ENCODE data around the gene DNAJC10.
"Not testable (repeated sequence)": the region's sequence is repeated elsewhere in the genome, so short reads cannot be mapped to it uniquely, and the experiment has no call there.

The DNAJC10 gene

GRCh38 chr2:182715892-182716649 is at the start of gene DNAJC10:
Gene DNAJC10 (plus strand): TSS chr2:182716257. CDS start chr2:182718087, 1,830 bp downstream.
- Histone ChIP-seq H3K9ac (ENCODE audit: low read depth in 1 of 2, low read length in 2 of 2) (peak within 1 kb of the TSS; percentile 89 to 91), H3K27ac (ENCODE audit: low read depth, low read length) (peak within 1 kb of the TSS; percentile 84), H3K4me3 (ENCODE audit: low read depth in 1 of 2, low read length in 2 of 2) (peak within 1 kb of the TSS; percentile 89 to 100), H3K27me3 (ENCODE audit: control insufficient read depth in 1 of 2, insufficient read depth in 2 of 2, low read length in 2 of 2) (no peaks in the 10 kb centered on the region), H3K36me3 (ENCODE audit: control insufficient read depth in 1 of 2, insufficient read depth in 2 of 2, low read length in 2 of 2) (peaks cover 0 to 3% of the 10 kb centered on the region in 2 donors), H3K4me1 (ENCODE audit: control insufficient read depth in 1 of 2, insufficient read depth in 2 of 2, low read length in 2 of 2) (peaks cover 12 to 19% of the 10 kb centered on the region in 2 donors), H3K9me3 (ENCODE audit: control insufficient read depth in 1 of 2, low read length in 2 of 2) (no peaks in the 10 kb centered on the region)

- H3K4me1 ChIP-seq (ENCODE audit: control insufficient read depth in 1 of 2, insufficient read depth in 2 of 2, low read length in 2 of 2): no peaks in the 10 kb centered on the region
- H3K9ac ChIP-seq (ENCODE audit: low read depth in 1 of 2, low read length in 2 of 2): no peak overlapping the region
- H3K36me3 ChIP-seq (ENCODE audit: control insufficient read depth in 1 of 2, insufficient read depth in 2 of 2, low read length in 2 of 2): no peaks in the 10 kb centered on the region
- no peak overlapping the region for H3K27ac ChIP-seq (ENCODE audit: low read depth, low read length)
- H3K27me3 ChIP-seq (ENCODE audit: control insufficient read depth in 1 of 2, insufficient read depth in 2 of 2, low read length in 2 of 2): no peaks in the 10 kb centered on the region
- H3K9me3 ChIP-seq (ENCODE audit: control insufficient read depth in 1 of 2, low read length in 2 of 2): no peaks in the 10 kb centered on the region
- no peak overlapping the region for H3K4me3 ChIP-seq (ENCODE audit: low read depth in 1 of 2, low read length in 2 of 2)
Observed at GRCh38 chr2:182666674-182667314, 49.3 kb upstream of the DNAJC10 start.

GRCh38 chr2:182667315-182667695 is 48.8 kb upstream of the DNAJC10 start:
- Histone ChIP-seq H3K4me3 (ENCODE audit: low read depth in 1 of 2, low read length in 2 of 2) (no peak overlapping the region), H3K27ac (ENCODE audit: low read depth, low read length) (no peak overlapping the region), H3K4me1 (ENCODE audit: control insufficient read depth in 1 of 2, insufficient read depth in 2 of 2, low read length in 2 of 2) (no peaks in the 10 kb centered on the region), H3K9me3 (ENCODE audit: control insufficient read depth in 1 of 2, low read length in 2 of 2) (no peaks in the 10 kb centered on the region), H3K27me3 (ENCODE audit: control insufficient read depth in 1 of 2, insufficient read depth in 2 of 2, low read length in 2 of 2) (no peaks in the 10 kb centered on the region), H3K9ac (ENCODE audit: low read depth in 1 of 2, low read length in 2 of 2) (no peak overlapping the region), H3K36me3 (ENCODE audit: control insufficient read depth in 1 of 2, insufficient read depth in 2 of 2, low read length in 2 of 2) (no peaks in the 10 kb centered on the region)

- H3K27me3 ChIP-seq (ENCODE audit: control insufficient read depth in 1 of 2, insufficient read depth in 2 of 2, low read length in 2 of 2): no peaks in the 10 kb centered on the region
- H3K36me3 ChIP-seq (ENCODE audit: control insufficient read depth in 1 of 2, insufficient read depth in 2 of 2, low read length in 2 of 2): no peaks in the 10 kb centered on the region
- H3K9me3 ChIP-seq (ENCODE audit: control insufficient read depth in 1 of 2, low read length in 2 of 2): no peaks in the 10 kb centered on the region
- no peak overlapping the region for H3K27ac ChIP-seq (ENCODE audit: low read depth, low read length)
- no peaks in the 10 kb centered on the region for H3K4me1 ChIP-seq (ENCODE audit: control insufficient read depth in 1 of 2, insufficient read depth in 2 of 2, low read length in 2 of 2)
- no peak overlapping the region for H3K4me3 ChIP-seq (ENCODE audit: low read depth in 1 of 2, low read length in 2 of 2)
- H3K9ac ChIP-seq (ENCODE audit: low read depth in 1 of 2, low read length in 2 of 2): no peak overlapping the region
Observed at GRCh38 chr2:182668671-182669070, 47.4 kb upstream of the DNAJC10 start.

GRCh38 chr2:182672466-182673165 is 43.4 kb upstream of the DNAJC10 start:
- Histone ChIP-seq H3K9me3 (ENCODE audit: control insufficient read depth in 1 of 2, low read length in 2 of 2) (no peaks in the 10 kb centered on the region), H3K27ac (ENCODE audit: low read depth, low read length) (no peak overlapping the region), H3K36me3 (ENCODE audit: control insufficient read depth in 1 of 2, insufficient read depth in 2 of 2, low read length in 2 of 2) (no peaks in the 10 kb centered on the region), H3K27me3 (ENCODE audit: control insufficient read depth in 1 of 2, insufficient read depth in 2 of 2, low read length in 2 of 2) (no peaks in the 10 kb centered on the region), H3K9ac (ENCODE audit: low read depth in 1 of 2, low read length in 2 of 2) (no peak overlapping the region), H3K4me1 (ENCODE audit: control insufficient read depth in 1 of 2, insufficient read depth in 2 of 2, low read length in 2 of 2) (no peaks in the 10 kb centered on the region), H3K4me3 (ENCODE audit: low read depth in 1 of 2, low read length in 2 of 2) (no peak overlapping the region)

- H3K4me3 ChIP-seq (ENCODE audit: low read depth in 1 of 2, low read length in 2 of 2): no peak overlapping the region
- H3K27ac ChIP-seq (ENCODE audit: low read depth, low read length): no peak overlapping the region
- no peak overlapping the region for H3K9ac ChIP-seq (ENCODE audit: low read depth in 1 of 2, low read length in 2 of 2)
- H3K27me3 ChIP-seq (ENCODE audit: control insufficient read depth in 1 of 2, insufficient read depth in 2 of 2, low read length in 2 of 2): no peaks in the 10 kb centered on the region
- H3K36me3 ChIP-seq (ENCODE audit: control insufficient read depth in 1 of 2, insufficient read depth in 2 of 2, low read length in 2 of 2): no peaks in the 10 kb centered on the region
- no peaks in the 10 kb centered on the region for H3K9me3 ChIP-seq (ENCODE audit: control insufficient read depth in 1 of 2, low read length in 2 of 2)
- H3K4me1 ChIP-seq (ENCODE audit: control insufficient read depth in 1 of 2, insufficient read depth in 2 of 2, low read length in 2 of 2): no peaks in the 10 kb centered on the region
Observed at GRCh38 chr2:182680837-182681236, 35.2 kb upstream of the DNAJC10 start.

GRCh38 chr2:182682210-182682609 is 33.8 kb upstream of the DNAJC10 start:
- Histone ChIP-seq H3K9me3 (ENCODE audit: control insufficient read depth in 1 of 2, low read length in 2 of 2) (no peaks in the 10 kb centered on the region), H3K27ac (ENCODE audit: low read depth, low read length) (no peak overlapping the region), H3K4me1 (ENCODE audit: control insufficient read depth in 1 of 2, insufficient read depth in 2 of 2, low read length in 2 of 2) (no peaks in the 10 kb centered on the region), H3K36me3 (ENCODE audit: control insufficient read depth in 1 of 2, insufficient read depth in 2 of 2, low read length in 2 of 2) (no peaks in the 10 kb centered on the region), H3K27me3 (ENCODE audit: control insufficient read depth in 1 of 2, insufficient read depth in 2 of 2, low read length in 2 of 2) (no peaks in the 10 kb centered on the region), H3K4me3 (ENCODE audit: low read depth in 1 of 2, low read length in 2 of 2) (no peak overlapping the region), H3K9ac (ENCODE audit: low read depth in 1 of 2, low read length in 2 of 2) (no peak overlapping the region)

GRCh38 chr2:182685559-182685958 is 30.5 kb upstream of the DNAJC10 start:
- H3K27ac ChIP-seq (ENCODE audit: low read depth, low read length): no peak overlapping the region
- H3K9ac ChIP-seq (ENCODE audit: low read depth in 1 of 2, low read length in 2 of 2): no peak overlapping the region
- H3K4me1 ChIP-seq (ENCODE audit: control insufficient read depth in 1 of 2, insufficient read depth in 2 of 2, low read length in 2 of 2): no peaks in the 10 kb centered on the region
- H3K27me3 ChIP-seq (ENCODE audit: control insufficient read depth in 1 of 2, insufficient read depth in 2 of 2, low read length in 2 of 2): no peaks in the 10 kb centered on the region
- no peaks in the 10 kb centered on the region for H3K9me3 ChIP-seq (ENCODE audit: control insufficient read depth in 1 of 2, low read length in 2 of 2)
- H3K4me3 ChIP-seq (ENCODE audit: low read depth in 1 of 2, low read length in 2 of 2): no peak overlapping the region
- H3K36me3 ChIP-seq (ENCODE audit: control insufficient read depth in 1 of 2, insufficient read depth in 2 of 2, low read length in 2 of 2): no peaks in the 10 kb centered on the region

- not testable (repeated sequence) for H3K9me3 ChIP-seq (ENCODE audit: control insufficient read depth in 1 of 2, low read length in 2 of 2); H3K4me3 ChIP-seq (ENCODE audit: low read depth in 1 of 2, low read length in 2 of 2); H3K4me1 ChIP-seq (ENCODE audit: control insufficient read depth in 1 of 2, insufficient read depth in 2 of 2, low read length in 2 of 2); H3K27ac ChIP-seq (ENCODE audit: low read depth, low read length); H3K36me3 ChIP-seq (ENCODE audit: control insufficient read depth in 1 of 2, insufficient read depth in 2 of 2, low read length in 2 of 2); H3K9ac ChIP-seq (ENCODE audit: low read depth in 1 of 2, low read length in 2 of 2); H3K27me3 ChIP-seq (ENCODE audit: control insufficient read depth in 1 of 2, insufficient read depth in 2 of 2, low read length in 2 of 2)
Observed at GRCh38 chr2:182686763-182687162, 29.3 kb upstream of the DNAJC10 start.

- Histone ChIP-seq H3K9ac (ENCODE audit: low read depth in 1 of 2, low read length in 2 of 2) (no peak overlapping the region), H3K4me3 (ENCODE audit: low read depth in 1 of 2, low read length in 2 of 2) (no peak overlapping the region), H3K36me3 (ENCODE audit: control insufficient read depth in 1 of 2, insufficient read depth in 2 of 2, low read length in 2 of 2) (no peaks in the 10 kb centered on the region), H3K9me3 (ENCODE audit: control insufficient read depth in 1 of 2, low read length in 2 of 2) (no peaks in the 10 kb centered on the region), H3K27me3 (ENCODE audit: control insufficient read depth in 1 of 2, insufficient read depth in 2 of 2, low read length in 2 of 2) (no peaks in the 10 kb centered on the region), H3K27ac (ENCODE audit: low read depth, low read length) (no peak overlapping the region), H3K4me1 (ENCODE audit: control insufficient read depth in 1 of 2, insufficient read depth in 2 of 2, low read length in 2 of 2) (no peaks in the 10 kb centered on the region)
Observed at GRCh38 chr2:182694189-182694588, 21.9 kb upstream of the DNAJC10 start.

Data from duodenal mucosa (tissue), 2 donors.